Endothelial cell of umbilical vein (primary cell): ENCODE measurements around the gene KCNH1. TPM values are rescaled to one million over a fixed set of nuclear protein-coding genes. Genes with fewer than 3 reads are reported as not detected.

Experiments used
- BruUV-seq: library from RNA; stranded (reverse); fragments of 400-500 nt; replicated peaks from 2 replicates; lab custom pipeline; 2021; lab: Mats Ljungman, UMichigan
- CTCF ChIA-PET: fragments of 300-600, 350-600 bp; sonication (Branson Sonifier 250); formaldehyde crosslinking; loops from one replicate; lab custom pipeline; 2021; ENCODE audit warnings: antibody characterized with exemption, inconsistent platforms; lab: Charles Lee
- POLR2A ChIA-PET: fragments of 300-600, 350-600 bp; sonication (Branson Sonifier 250); formaldehyde crosslinking; loops from one replicate; lab custom pipeline; 2021; ENCODE audit warnings: antibody characterized with exemption, inconsistent platforms; lab: Charles Lee
- DNase-seq: peaks from one replicate; pipeline ENCODE4 v3.0.0-alpha.2; 2011; ENCODE audit warnings: low read depth, low spot score
- FAIRE-seq: peaks from 2 replicates; lab custom pipeline; 2011; peaks lifted over from hg19 to GRCh38; lab: Jason Lieb, UNC
- H2AFZ ChIP-seq: 2 replicates; pipeline ENCODE4 v1.6.0; 2012; ENCODE audit warnings: low read depth, low read length, control low read depth, inconsistent platforms
- H3K27ac ChIP-seq: 2 replicates; pipeline ENCODE4 v1.5.1; 2011; ENCODE audit warnings: low read depth, mild to moderate bottlenecking, control low read depth, low read length, moderate library complexity; ENCODE audit not compliant: insufficient read depth
- H3K27me3 ChIP-seq, 2 experiments: 2 replicates each; pipeline versions ENCODE4 v1.6.0 to v1.6.1; 2011; ENCODE audit warnings: low read length in 2 of 2, mixed read lengths in 1 of 2; ENCODE audit not compliant: control insufficient read depth in 2 of 2, insufficient read depth in 2 of 2
- H3K36me3 ChIP-seq, 2 experiments: 2 replicates in 1 of 2; 3 replicates in 1 of 2; pipeline ENCODE4 v1.5.1; 2011; ENCODE audit warnings: low read length in 2 of 2, mild to moderate bottlenecking in 1 of 2, moderate library complexity in 1 of 2; ENCODE audit not compliant: control insufficient read depth in 2 of 2, insufficient read depth in 2 of 2; ENCODE audit errors: extremely low read depth in 1 of 2
- H3K4me1 ChIP-seq: 3 replicates; pipeline ENCODE4 v1.5.1; 2011; ENCODE audit warnings: mild to moderate bottlenecking, low read length; ENCODE audit not compliant: control insufficient read depth, insufficient read depth; ENCODE audit errors: extremely low read depth
- H3K4me2 ChIP-seq: 2 replicates; pipeline ENCODE4 v1.6.1; 2011; ENCODE audit warnings: low read length, control low read depth, mixed read lengths; ENCODE audit not compliant: insufficient read depth
- H3K4me3 ChIP-seq, 3 experiments: fragments of 200-600 bp in 1 of 3; sonication (generic), shearing (Covaris generic) in 1 of 3; replicated peaks in 1 of 3; 2 replicates each; pipeline ENCODE4 v1.5.1; 2011 to 2016; ENCODE audit warnings: control low read depth in 3 of 3, low read length in 3 of 3, mild to moderate bottlenecking in 2 of 3, inconsistent platforms in 1 of 3, low read depth in 1 of 3, moderate library complexity in 1 of 3; ENCODE audit not compliant: insufficient read depth in 1 of 3
- H3K79me2 ChIP-seq: 2 replicates; pipeline ENCODE4 v1.6.0; 2012; ENCODE audit warnings: low read length, inconsistent platforms; ENCODE audit not compliant: control insufficient read depth, insufficient read depth
- H3K9ac ChIP-seq: replicated peaks from 2 replicates; pipeline ENCODE3; 2011; ENCODE audit warnings: low read length, control low read depth; ENCODE audit not compliant: insufficient read depth; ENCODE audit errors: extremely low read depth
- H3K9me1 ChIP-seq: replicated peaks from 3 replicates; pipeline ENCODE4 v1.6.0; 2011; ENCODE audit warnings: mild to moderate bottlenecking, low read length; ENCODE audit not compliant: control insufficient read depth, insufficient read depth; ENCODE audit errors: extremely low read depth
- H3K9me3 ChIP-seq: replicated peaks from 2 replicates; pipeline ENCODE4 v1.5.1; 2012; ENCODE audit warnings: low read length, inconsistent platforms; ENCODE audit not compliant: control insufficient read depth, insufficient read depth
- H4K20me1 ChIP-seq: replicated peaks from 2 replicates; pipeline ENCODE3; 2011; ENCODE audit warnings: mild to moderate bottlenecking, low read length; ENCODE audit not compliant: control insufficient read depth, insufficient read depth; ENCODE audit errors: extremely low read depth
- EZH2 ChIP-seq: IDR thresholded peaks from 2 replicates; pipeline ENCODE4 v1.6.1; 2012; ENCODE audit warnings: borderline replicate concordance, low read depth, mild to moderate bottlenecking, moderate library complexity, low read length, inconsistent platforms; ENCODE audit not compliant: severe bottlenecking
- FOS ChIP-seq: IDR thresholded peaks from 2 replicates; pipeline ENCODE4 v1.6.1; 2011; ENCODE audit warnings: mild to moderate bottlenecking, low read length, moderate library complexity, borderline replicate concordance; ENCODE audit not compliant: insufficient read depth
- MYC ChIP-seq: IDR thresholded peaks from one replicate; pipeline ENCODE4 v1.6.1; 2011; ENCODE audit warnings: mild to moderate bottlenecking, low read depth, low read length
- dilution Hi-C: fragments of 300-500 bp; cut with MboI; formaldehyde crosslinking; loops from one replicate; pipeline ENCODE4 v1.15.0; 2019; ENCODE audit warnings: low sequenced_read_pairs; ENCODE audit not compliant: extremely low pct_ligation_motif_present
- intact Hi-C: fragments of 100-400 bp; cut with micrococcal nuclease; formaldehyde crosslinking; loops from one replicate; pipeline ENCODE4 v1.10.0; 2022
- polyA plus RNA-seq, 4 experiments: library from polyadenylated mRNA; depleted of rRNA in 3 of 4; stranded (reverse) in 3 of 4; unstranded in 1 of 4; fragments of >200 nt; gene quantifications; 2 replicates each; pipeline versions ENCODE4 v1.2.1 to v1.2.3, GENCODE V29; 2011 to 2012; ENCODE audit warnings: missing spikeins in 1 of 4
- total RNA-seq: library from RNA; stranded (reverse); gene quantifications from 2 replicates; pipeline ENCODE4 v1.2.3, GENCODE V29; 2021
- TF ChIP-seq, protein P1 (sequence below): IDR thresholded peaks from 2 replicates; pipeline ENCODE4 v1.6.1; 2011; ENCODE audit not compliant: insufficient read depth, insufficient read length

The KCNH1 gene
- total and polyA plus RNA-seq, 2 donors (not counting 3 experiments of a cell fraction or from before 2014, with no cell fraction given): not detected

DNA sequence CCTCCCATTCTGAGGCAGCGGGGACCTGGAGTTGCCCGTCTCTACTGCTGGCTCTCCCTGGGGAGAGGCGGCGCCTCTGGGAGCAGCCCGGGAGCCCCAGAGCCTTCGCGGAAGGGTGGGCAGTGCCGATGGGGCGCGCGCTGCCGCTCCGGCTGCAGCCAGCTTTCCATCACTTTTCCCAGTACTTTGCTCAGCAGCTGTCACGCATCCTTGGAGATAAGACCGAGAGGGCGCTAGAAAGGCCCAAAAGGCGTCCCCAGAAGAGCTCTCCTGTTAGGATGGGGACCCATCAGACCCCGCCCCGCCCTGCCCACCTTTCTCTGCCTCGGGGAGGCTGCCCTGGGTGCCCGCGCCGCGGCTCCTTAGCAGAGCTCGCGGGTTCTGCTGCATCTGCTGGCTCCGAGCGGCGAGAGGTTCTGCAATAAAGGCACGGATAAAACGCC is 534 bp downstream of the KCNH1 start:
- POLR2A ChIA-PET: no interaction called here
- Histone ChIP-seq H3K9ac (no peak overlapping the region), H2AFZ (peak overlapping the region; percentile 43), H3K27me3 (peaks cover 11 to 31% of the 10 kb centered on the region in 2 experiments), H3K4me1 (peaks cover 2% of the 10 kb centered on the region), H3K9me3 (no peaks in the 10 kb centered on the region), H3K36me3 (no peaks in the 10 kb centered on the region), H3K4me3 (peak overlapping the region in 1 of 3 experiments; percentile 17), H4K20me1 (no peaks in the 10 kb centered on the region), H3K4me2 (peak overlapping the region; percentile 35), H3K9me1 (no peaks in the 10 kb centered on the region), H3K79me2 (no peaks in the 10 kb centered on the region), H3K27ac (no peak overlapping the region)
- FAIRE-seq: no peak
- dilution Hi-C loops: no loop called here
- no peak for DNase-seq
- BruUV-seq: no TSS peak
- intact Hi-C loops: loop anchor here (5.0 to 10.0 kb wide), 2 partner anchors 341 to 519 kb away; no protein-coding TSS in a partner anchor
- CTCF ChIA-PET: interaction anchor here (1.0 to 7.7 kb wide), 25 partner anchors 9 to 899 kb away, joined by 3 to 202 read pairs (median 4); no protein-coding TSS in a partner anchor
- TF ChIP-seq EZH2 (peak; percentile 55), FOS (no peak)

DNA sequence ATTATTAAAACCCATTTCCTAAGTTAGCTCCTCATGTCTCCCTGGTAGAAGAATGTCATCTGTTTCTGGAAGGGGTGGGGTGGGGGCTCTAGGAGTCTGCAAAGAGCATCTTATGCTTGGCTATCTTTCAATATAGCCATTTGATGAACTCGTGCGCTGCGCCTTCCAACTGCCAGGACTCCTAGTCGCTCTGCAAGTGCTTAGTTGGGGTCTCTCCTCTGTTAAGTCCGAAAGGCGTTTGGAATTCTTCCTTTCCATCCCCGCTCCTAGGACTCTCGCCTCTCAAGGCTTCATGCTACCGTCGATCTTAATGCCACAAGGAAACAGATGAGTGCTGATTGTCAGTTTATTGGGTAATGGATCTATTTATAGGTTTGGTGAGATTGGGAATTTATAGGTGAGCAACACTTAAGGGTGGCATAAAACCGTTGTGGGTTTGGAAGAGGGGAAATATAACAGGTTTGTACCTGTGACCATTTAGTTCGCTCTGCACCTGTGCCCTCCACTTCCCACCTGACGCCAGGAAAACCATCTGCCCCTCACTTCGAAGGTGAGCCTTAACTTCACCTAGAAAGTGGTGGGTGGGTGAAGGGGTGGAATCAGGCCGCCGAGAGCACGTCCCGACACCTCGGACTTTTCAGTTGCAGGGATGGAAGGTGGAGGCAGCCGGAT is 1.1 kb downstream of the KCNH1 start:
- Histone ChIP-seq H3K4me2 (no peak overlapping the region), H3K4me1 (peaks cover 2% of the 10 kb centered on the region), H4K20me1 (no peaks in the 10 kb centered on the region), H2AFZ (no peak overlapping the region), H3K27ac (no peak overlapping the region), H3K79me2 (no peaks in the 10 kb centered on the region), H3K9ac (no peak overlapping the region), H3K36me3 (no peaks in the 10 kb centered on the region), H3K9me3 (no peaks in the 10 kb centered on the region), H3K4me3 (no peak overlapping the region), H3K27me3 (peaks cover 11 to 31% of the 10 kb centered on the region in 2 experiments), H3K9me1 (no peaks in the 10 kb centered on the region)
- DNase-seq (no peak), FAIRE-seq (no peak)
- CTCF ChIA-PET: interaction anchor here (1.1 to 7.7 kb wide), 13 partner anchors 9 to 898 kb away, joined by 3 to 202 read pairs (median 7); no protein-coding TSS in a partner anchor
- POLR2A ChIA-PET: no interaction called here
- peak; percentile 88 for TF ChIP-seq EZH2
- TF ChIP-seq MYC: no peak
- TF ChIP-seq, protein P1, sequence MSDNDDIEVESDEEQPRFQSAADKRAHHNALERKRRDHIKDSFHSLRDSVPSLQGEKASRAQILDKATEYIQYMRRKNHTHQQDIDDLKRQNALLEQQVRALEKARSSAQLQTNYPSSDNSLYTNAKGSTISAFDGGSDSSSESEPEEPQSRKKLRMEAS: no peak
- BruUV-seq: no TSS peak
- intact Hi-C loops: loop anchor here (5.0 to 10.0 kb wide), 2 partner anchors 342 to 519 kb away; no protein-coding TSS in a partner anchor
- dilution Hi-C loops: no loop called here
